Measurements from ENCODE around the gene GNG12. TPM values are rescaled to one million over a fixed set of nuclear protein-coding genes. Genes with fewer than 3 reads are reported as not detected.

Gene GNG12
- total and polyA plus RNA-seq, 9 of the 15 experiments (the other 6 are each of a cell fraction or from before 2014, with no cell fraction given) = 2.6 to 6.0 (median 4.1) TPM

DNA sequence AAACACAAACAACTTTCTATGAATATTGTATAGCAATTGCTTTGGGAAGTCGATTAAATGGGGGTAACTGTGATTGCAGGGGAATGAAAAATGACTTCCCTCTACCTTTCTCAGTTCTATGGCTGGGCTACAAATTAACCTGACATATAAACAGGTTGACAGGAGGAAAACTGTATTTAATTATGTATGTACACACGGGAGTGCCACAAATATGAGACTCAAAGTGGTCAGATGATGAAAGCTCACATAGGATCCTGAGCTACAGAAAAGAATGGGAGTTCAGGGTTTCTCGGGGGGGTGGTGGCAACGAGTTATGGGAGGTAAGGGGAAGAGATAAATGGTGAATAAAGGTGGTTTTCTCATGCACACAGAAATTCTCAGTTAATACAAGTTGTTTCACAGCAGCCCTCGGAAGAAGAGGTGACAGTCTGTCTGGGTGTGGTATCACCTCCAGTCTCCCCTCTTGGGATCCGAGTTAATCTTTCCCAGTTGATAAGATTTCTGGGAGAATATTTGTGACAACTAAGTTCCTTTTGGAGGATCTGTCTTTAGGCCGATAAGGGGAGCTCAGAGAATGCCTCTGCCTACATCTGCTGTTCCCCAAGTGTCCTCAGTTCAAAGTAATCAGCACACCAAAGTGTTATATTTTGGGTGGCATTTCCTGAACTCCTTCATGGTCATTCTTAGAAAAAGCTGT lies 122.0 kb downstream of the GNG12 start (continued):
- TF ChIP-seq ASH1L (IDR thresholded peaks at IDR 0.05; ENCODE audit: borderline replicate concordance, low read depth, partially characterized antibody) (no peak), ZBED1 (IDR thresholded peaks at IDR 0.05) (no peak), CHCHD3 (CRISPR knock-in tag; IDR thresholded peaks at IDR 0.05) (no peak), GTF2A2 (tag; IDR thresholded peaks at IDR 0.05) (no peak), RB1 (IDR thresholded peaks at IDR 0.05; ENCODE audit: low read depth) (no peak), NFIX (CRISPR knock-in tag; IDR thresholded peaks at IDR 0.05; ENCODE audit: low read depth) (no peak), ELF4 (CRISPR knock-in tag; IDR thresholded peaks at IDR 0.05) (no peak), NR4A1 (CRISPR knock-in tag; IDR thresholded peaks at IDR 0.05) (no peak), NR4A1 (tag; IDR thresholded peaks at IDR 0.05) (no peak), NBN (IDR thresholded peaks at IDR 0.05; ENCODE audit: low read depth) (no peak), KAT8 (IDR thresholded peaks at IDR 0.05; ENCODE audit: low read depth) (no peak), SMARCA4 (IDR thresholded peaks at IDR 0.05) (peak; percentile 65), NCOA1 (IDR thresholded peaks at IDR 0.05; ENCODE audit: low read depth) (no peak), ZNF121 (CRISPR knock-in tag; conservative IDR thresholded peaks at IDR 0.05) (no peak), ERF (CRISPR knock-in tag; IDR thresholded peaks at IDR 0.05) (no peak), TSC22D4 (tag; IDR thresholded peaks at IDR 0.05) (no peak), MNT (conservative IDR thresholded peaks at IDR 0.05) (no peak), ZNF143 (CRISPR knock-in tag; IDR thresholded peaks at IDR 0.05) (no peak), SETDB1 (IDR thresholded peaks at IDR 0.05; ENCODE audit: low read length) (no peak), TEAD1 (CRISPR knock-in tag; IDR thresholded peaks at IDR 0.05) (no peak), MTA1 (IDR thresholded peaks at IDR 0.05; ENCODE audit: borderline replicate concordance) (no peak)
- TF ChIP-seq, protein P1, sequence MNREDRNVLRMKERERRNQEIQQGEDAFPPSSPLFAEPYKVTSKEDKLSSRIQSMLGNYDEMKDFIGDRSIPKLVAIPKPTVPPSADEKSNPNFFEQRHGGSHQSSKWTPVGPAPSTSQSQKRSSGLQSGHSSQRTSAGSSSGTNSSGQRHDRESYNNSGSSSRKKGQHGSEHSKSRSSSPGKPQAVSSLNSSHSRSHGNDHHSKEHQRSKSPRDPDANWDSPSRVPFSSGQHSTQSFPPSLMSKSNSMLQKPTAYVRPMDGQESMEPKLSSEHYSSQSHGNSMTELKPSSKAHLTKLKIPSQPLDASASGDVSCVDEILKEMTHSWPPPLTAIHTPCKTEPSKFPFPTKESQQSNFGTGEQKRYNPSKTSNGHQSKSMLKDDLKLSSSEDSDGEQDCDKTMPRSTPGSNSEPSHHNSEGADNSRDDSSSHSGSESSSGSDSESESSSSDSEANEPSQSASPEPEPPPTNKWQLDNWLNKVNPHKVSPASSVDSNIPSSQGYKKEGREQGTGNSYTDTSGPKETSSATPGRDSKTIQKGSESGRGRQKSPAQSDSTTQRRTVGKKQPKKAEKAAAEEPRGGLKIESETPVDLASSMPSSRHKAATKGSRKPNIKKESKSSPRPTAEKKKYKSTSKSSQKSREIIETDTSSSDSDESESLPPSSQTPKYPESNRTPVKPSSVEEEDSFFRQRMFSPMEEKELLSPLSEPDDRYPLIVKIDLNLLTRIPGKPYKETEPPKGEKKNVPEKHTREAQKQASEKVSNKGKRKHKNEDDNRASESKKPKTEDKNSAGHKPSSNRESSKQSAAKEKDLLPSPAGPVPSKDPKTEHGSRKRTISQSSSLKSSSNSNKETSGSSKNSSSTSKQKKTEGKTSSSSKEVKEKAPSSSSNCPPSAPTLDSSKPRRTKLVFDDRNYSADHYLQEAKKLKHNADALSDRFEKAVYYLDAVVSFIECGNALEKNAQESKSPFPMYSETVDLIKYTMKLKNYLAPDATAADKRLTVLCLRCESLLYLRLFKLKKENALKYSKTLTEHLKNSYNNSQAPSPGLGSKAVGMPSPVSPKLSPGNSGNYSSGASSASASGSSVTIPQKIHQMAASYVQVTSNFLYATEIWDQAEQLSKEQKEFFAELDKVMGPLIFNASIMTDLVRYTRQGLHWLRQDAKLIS (CRISPR knock-in tag; IDR thresholded peaks at IDR 0.05) = no peak
- TF ChIP-seq, protein P2, sequence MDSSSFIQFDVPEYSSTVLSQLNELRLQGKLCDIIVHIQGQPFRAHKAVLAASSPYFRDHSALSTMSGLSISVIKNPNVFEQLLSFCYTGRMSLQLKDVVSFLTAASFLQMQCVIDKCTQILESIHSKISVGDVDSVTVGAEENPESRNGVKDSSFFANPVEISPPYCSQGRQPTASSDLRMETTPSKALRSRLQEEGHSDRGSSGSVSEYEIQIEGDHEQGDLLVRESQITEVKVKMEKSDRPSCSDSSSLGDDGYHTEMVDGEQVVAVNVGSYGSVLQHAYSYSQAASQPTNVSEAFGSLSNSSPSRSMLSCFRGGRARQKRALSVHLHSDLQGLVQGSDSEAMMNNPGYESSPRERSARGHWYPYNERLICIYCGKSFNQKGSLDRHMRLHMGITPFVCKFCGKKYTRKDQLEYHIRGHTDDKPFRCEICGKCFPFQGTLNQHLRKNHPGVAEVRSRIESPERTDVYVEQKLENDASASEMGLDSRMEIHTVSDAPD (CRISPR knock-in tag; IDR thresholded peaks at IDR 0.05) = no peak
- TF ChIP-seq, protein P3, sequence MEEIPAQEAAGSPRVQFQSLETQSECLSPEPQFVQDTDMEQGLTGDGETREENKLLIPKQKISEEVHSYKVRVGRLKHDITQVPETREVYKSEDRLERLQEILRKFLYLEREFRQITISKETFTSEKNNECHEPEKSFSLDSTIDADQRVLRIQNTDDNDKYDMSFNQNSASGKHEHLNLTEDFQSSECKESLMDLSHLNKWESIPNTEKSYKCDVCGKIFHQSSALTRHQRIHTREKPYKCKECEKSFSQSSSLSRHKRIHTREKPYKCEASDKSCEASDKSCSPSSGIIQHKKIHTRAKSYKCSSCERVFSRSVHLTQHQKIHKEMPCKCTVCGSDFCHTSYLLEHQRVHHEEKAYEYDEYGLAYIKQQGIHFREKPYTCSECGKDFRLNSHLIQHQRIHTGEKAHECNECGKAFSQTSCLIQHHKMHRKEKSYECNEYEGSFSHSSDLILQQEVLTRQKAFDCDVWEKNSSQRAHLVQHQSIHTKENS (CRISPR knock-in tag; IDR thresholded peaks at IDR 0.05) = no peak

Measured in K562 (cell line).